Measurements from ENCODE around the gene NUP210L.

NUP210L gene

DNA sequence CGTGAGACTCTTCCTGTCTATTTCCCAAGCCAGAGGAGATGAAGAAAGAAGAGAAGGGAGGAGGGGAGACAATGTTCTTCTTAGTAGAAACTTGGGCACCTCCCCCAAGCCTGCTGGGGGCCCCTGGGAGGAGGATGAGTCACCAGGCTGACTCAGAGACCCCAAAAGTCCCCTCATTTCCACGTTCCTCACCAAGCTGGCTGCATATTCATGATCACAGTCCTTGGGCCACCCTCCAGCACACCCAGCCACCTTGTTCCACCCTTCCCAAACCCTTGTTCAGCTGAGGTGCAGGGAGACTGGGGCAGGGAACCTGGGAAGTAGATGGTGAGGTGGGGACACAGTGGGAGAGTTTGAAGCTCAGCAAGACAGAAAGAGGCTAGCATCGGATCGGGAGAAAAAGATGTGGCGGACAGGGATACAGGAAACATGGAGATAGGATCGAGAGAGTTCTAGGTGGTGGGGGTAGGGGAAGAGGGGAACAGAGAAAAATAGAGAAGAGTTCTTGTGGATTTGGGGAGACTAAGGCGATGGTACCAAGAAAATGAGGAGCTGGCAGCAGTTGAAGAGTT lies 169.4 kb downstream of the NUP210L start (continued):
- TF ChIP-seq ZNF596 (tag by site-specific recombination; IDR thresholded peaks at IDR 0.05), result no peak
- peak; percentile 83 for TF ChIP-seq GLIS2 (tag by site-specific recombination; IDR thresholded peaks at IDR 0.05)
- TF ChIP-seq ZNF514 (tag by site-specific recombination; IDR thresholded peaks at IDR 0.05), result no peak
- no peak for TF ChIP-seq HOXC10 (CRISPR knock-in tag; IDR thresholded peaks at IDR 0.05)
- no peak for TF ChIP-seq ZNF416 (tag by site-specific recombination; IDR thresholded peaks at IDR 0.05)
- no peak for TF ChIP-seq ZNF248 (tag by site-specific recombination; IDR thresholded peaks at IDR 0.05)
- no peak for TF ChIP-seq ZNF239 (tag by site-specific recombination; IDR thresholded peaks at IDR 0.05)
- peak; percentile 23; the same call in 1 of the 2 replicates for TF ChIP-seq ZNF335 (tag by site-specific recombination; conservative IDR thresholded peaks at IDR 0.05)
- no peak for TF ChIP-seq ZFP69B (tag by site-specific recombination; IDR thresholded peaks at IDR 0.05)
- no peak for TF ChIP-seq ZNF24 (tag by site-specific recombination; IDR thresholded peaks at IDR 0.05)
- TF ChIP-seq ZNF292 (tag by site-specific recombination; IDR thresholded peaks at IDR 0.05; ENCODE audit: borderline replicate concordance, low read depth), result no peak
- TF ChIP-seq BCL11A (tag by site-specific recombination; IDR thresholded peaks at IDR 0.05; ENCODE audit: low read depth), result no peak
- TF ChIP-seq, protein P1, sequence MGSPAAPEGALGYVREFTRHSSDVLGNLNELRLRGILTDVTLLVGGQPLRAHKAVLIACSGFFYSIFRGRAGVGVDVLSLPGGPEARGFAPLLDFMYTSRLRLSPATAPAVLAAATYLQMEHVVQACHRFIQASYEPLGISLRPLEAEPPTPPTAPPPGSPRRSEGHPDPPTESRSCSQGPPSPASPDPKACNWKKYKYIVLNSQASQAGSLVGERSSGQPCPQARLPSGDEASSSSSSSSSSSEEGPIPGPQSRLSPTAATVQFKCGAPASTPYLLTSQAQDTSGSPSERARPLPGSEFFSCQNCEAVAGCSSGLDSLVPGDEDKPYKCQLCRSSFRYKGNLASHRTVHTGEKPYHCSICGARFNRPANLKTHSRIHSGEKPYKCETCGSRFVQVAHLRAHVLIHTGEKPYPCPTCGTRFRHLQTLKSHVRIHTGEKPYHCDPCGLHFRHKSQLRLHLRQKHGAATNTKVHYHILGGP (tag by site-specific recombination; IDR thresholded peaks at IDR 0.05), result no peak
- no peak for TF ChIP-seq ZNF747 (tag by site-specific recombination; IDR thresholded peaks at IDR 0.05)
- 0 out of 2 replicates have a peak, but pooled peaks have one; percentile 9 for TF ChIP-seq ZEB2 (tag by site-specific recombination; IDR thresholded peaks at IDR 0.05)
- TF ChIP-seq, protein P2, sequence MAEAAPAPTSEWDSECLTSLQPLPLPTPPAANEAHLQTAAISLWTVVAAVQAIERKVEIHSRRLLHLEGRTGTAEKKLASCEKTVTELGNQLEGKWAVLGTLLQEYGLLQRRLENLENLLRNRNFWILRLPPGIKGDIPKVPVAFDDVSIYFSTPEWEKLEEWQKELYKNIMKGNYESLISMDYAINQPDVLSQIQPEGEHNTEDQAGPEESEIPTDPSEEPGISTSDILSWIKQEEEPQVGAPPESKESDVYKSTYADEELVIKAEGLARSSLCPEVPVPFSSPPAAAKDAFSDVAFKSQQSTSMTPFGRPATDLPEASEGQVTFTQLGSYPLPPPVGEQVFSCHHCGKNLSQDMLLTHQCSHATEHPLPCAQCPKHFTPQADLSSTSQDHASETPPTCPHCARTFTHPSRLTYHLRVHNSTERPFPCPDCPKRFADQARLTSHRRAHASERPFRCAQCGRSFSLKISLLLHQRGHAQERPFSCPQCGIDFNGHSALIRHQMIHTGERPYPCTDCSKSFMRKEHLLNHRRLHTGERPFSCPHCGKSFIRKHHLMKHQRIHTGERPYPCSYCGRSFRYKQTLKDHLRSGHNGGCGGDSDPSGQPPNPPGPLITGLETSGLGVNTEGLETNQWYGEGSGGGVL (tag by site-specific recombination; IDR thresholded peaks at IDR 0.05), result peak; percentile 35
- TF ChIP-seq, protein P3, sequence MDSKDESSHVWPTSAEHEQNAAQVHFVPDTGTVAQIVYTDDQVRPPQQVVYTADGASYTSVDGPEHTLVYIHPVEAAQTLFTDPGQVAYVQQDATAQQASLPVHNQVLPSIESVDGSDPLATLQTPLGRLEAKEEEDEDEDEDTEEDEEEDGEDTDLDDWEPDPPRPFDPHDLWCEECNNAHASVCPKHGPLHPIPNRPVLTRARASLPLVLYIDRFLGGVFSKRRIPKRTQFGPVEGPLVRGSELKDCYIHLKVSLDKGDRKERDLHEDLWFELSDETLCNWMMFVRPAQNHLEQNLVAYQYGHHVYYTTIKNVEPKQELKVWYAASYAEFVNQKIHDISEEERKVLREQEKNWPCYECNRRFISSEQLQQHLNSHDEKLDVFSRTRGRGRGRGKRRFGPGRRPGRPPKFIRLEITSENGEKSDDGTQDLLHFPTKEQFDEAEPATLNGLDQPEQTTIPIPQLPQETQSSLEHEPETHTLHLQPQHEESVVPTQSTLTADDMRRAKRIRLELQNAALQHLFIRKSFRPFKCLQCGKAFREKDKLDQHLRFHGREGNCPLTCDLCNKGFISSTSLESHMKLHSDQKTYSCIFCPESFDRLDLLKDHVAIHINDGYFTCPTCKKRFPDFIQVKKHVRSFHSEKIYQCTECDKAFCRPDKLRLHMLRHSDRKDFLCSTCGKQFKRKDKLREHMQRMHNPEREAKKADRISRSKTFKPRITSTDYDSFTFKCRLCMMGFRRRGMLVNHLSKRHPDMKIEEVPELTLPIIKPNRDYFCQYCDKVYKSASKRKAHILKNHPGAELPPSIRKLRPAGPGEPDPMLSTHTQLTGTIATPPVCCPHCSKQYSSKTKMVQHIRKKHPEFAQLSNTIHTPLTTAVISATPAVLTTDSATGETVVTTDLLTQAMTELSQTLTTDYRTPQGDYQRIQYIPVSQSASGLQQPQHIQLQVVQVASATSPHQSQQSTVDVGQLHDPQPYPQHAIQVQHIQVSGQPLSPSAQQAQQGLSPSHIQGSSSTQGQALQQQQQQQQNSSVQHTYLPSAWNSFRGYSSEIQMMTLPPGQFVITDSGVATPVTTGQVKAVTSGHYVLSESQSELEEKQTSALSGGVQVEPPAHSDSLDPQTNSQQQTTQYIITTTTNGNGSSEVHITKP (tag by site-specific recombination; IDR thresholded peaks at IDR 0.05), result peak; percentile 36; the same call in 1 of the 2 replicates
- no peak for TF ChIP-seq GFI1B (tag by site-specific recombination; IDR thresholded peaks at IDR 0.05)
- peak; percentile 52 for TF ChIP-seq ZIC2 (tag by site-specific recombination; IDR thresholded peaks at IDR 0.05)
- no peak for TF ChIP-seq ZBTB8A (tag by site-specific recombination; IDR thresholded peaks at IDR 0.05)
- peak; percentile 22; the same call in 1 of the 2 replicates for TF ChIP-seq ZBTB17 (tag by site-specific recombination; IDR thresholded peaks at IDR 0.05)
- TF ChIP-seq, protein P4, sequence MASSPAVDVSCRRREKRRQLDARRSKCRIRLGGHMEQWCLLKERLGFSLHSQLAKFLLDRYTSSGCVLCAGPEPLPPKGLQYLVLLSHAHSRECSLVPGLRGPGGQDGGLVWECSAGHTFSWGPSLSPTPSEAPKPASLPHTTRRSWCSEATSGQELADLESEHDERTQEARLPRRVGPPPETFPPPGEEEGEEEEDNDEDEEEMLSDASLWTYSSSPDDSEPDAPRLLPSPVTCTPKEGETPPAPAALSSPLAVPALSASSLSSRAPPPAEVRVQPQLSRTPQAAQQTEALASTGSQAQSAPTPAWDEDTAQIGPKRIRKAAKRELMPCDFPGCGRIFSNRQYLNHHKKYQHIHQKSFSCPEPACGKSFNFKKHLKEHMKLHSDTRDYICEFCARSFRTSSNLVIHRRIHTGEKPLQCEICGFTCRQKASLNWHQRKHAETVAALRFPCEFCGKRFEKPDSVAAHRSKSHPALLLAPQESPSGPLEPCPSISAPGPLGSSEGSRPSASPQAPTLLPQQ (tag by site-specific recombination; IDR thresholded peaks at IDR 0.05), result peak; percentile 37; the same call in 1 of the 2 replicates
- TF ChIP-seq ZNF433 (tag by site-specific recombination; IDR thresholded peaks at IDR 0.05; ENCODE audit: low read depth), result no peak
- TF ChIP-seq, protein P5, sequence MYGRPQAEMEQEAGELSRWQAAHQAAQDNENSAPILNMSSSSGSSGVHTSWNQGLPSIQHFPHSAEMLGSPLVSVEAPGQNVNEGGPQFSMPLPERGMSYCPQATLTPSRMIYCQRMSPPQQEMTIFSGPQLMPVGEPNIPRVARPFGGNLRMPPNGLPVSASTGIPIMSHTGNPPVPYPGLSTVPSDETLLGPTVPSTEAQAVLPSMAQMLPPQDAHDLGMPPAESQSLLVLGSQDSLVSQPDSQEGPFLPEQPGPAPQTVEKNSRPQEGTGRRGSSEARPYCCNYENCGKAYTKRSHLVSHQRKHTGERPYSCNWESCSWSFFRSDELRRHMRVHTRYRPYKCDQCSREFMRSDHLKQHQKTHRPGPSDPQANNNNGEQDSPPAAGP (tag by site-specific recombination; IDR thresholded peaks at IDR 0.05), result no peak
- no peak for TF ChIP-seq MEIS1 (CRISPR knock-in tag; IDR thresholded peaks at IDR 0.05; ENCODE audit: borderline replicate concordance)
- TF ChIP-seq ZNF521 (tag by site-specific recombination; IDR thresholded peaks at IDR 0.05), result no peak
- no peak for TF ChIP-seq ZNF23 (tag by site-specific recombination; IDR thresholded peaks at IDR 0.05; ENCODE audit: borderline replicate concordance)
- TF ChIP-seq ZNF10 (tag by site-specific recombination; IDR thresholded peaks at IDR 0.05), result peak; percentile 44; the same call in 1 of the 2 replicates
- TF ChIP-seq MYNN (tag by site-specific recombination; IDR thresholded peaks at IDR 0.05; ENCODE audit: borderline replicate concordance), result no peak
- TF ChIP-seq, protein P6, sequence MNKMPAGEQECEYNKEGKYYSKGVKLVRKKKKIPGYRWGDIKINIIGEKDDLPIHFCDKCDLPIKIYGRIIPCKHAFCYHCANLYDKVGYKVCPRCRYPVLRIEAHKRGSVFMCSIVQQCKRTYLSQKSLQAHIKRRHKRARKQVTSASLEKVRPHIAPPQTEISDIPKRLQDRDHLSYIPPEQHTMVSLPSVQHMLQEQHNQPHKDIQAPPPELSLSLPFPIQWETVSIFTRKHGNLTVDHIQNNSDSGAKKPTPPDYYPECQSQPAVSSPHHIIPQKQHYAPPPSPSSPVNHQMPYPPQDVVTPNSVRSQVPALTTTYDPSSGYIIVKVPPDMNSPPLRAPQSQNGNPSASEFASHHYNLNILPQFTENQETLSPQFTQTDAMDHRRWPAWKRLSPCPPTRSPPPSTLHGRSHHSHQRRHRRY (tag by site-specific recombination; IDR thresholded peaks at IDR 0.05), result no peak
- TF ChIP-seq ZNF544 (tag by site-specific recombination; IDR thresholded peaks at IDR 0.05), result no peak
